Transverse colon (tissue), 3 donors: ENCODE data around the gene OR4E1.

Experiments
- CTCF ChIP-seq, 5 experiments: fragments of 200-600 bp in 3 of 5; fragments of 450-650 bp in 2 of 5; sonication (generic) in 3 of 5; IDR thresholded peaks; 1 replicate in 2 of 5; 2 replicates in 3 of 5; pipeline ENCODE4 v1.5.1; 2016 to 2017; ENCODE audit warnings: antibody characterized with exemption in 5 of 5, inconsistent platforms in 3 of 5, mild to moderate bottlenecking in 2 of 5, moderate library complexity in 1 of 5
- EP300 ChIP-seq: sonication (generic); formaldehyde crosslinking; IDR thresholded peaks from one replicate; pipeline ENCODE4 v1.6.1; 2017; ENCODE audit warnings: antibody characterized with exemption, low read depth
- POLR2A ChIP-seq: fragments of 450-650 bp; IDR thresholded peaks from one replicate; pipeline ENCODE4 v1.6.1; 2016; ENCODE audit warnings: antibody characterized with exemption, mild to moderate bottlenecking, moderate library complexity

DNA sequence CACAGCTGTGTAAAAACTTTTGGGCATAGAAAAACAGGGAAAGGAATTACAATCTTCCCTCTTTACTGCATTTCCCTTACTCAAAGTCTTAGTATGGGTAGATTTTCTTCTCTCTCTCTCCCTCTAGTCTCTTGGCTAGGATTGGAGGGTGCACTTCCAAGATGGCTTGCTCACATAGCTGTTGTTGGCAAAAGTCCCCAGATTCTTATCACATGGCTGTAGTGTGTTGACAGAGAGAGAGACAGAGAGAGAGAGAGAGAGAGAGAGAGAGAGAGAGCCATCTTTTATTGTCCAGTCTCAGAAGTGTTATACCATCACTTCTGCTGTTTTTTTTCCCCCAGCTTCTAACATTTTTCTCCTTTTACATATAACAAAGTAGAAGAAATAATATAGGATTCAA is 26.2 kb downstream of the OR4E1 start:
- TF ChIP-seq CTCF (IDR thresholded peaks at IDR 0.05) (no peak), POLR2A (no peak), EP300 (no peak)
